Fibroblast of skin of back (primary cell): Measurements from ENCODE around the gene DISC1.
"Not testable (repeated sequence)": the region's sequence is repeated elsewhere in the genome, so short reads cannot be mapped to it uniquely, and the experiment has no call there.

Source experiments
- DNase-seq: peaks from one replicate; pipeline ENCODE4 v3.0.0-alpha.2; 2013

The DISC1 gene

GRCh38 chr1:231966983-231967382 lies 340.4 kb downstream of the DISC1 start:
- no peak for DNase-seq

DNA sequence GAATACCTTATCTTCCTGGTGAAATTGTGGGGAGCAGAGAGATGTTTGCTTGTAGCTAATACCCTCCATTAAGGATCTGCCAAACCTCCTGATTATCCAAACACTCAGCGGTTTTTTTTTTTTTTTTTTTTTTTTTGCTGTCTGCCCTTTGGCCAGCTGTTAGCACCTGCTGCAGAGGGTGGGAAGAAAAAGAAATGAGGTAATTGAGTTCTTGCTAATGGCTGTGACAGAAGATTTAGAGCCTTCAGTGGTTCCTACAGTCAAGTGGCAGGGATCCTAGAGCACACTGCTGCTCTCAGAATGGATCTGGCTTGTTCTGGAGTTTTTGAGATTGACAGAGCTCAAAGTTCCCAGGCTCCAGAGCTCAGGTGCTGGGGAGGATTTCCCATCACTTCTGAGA lies 342.5 kb downstream of the DISC1 start:
- DNase-seq: no peak

DNA sequence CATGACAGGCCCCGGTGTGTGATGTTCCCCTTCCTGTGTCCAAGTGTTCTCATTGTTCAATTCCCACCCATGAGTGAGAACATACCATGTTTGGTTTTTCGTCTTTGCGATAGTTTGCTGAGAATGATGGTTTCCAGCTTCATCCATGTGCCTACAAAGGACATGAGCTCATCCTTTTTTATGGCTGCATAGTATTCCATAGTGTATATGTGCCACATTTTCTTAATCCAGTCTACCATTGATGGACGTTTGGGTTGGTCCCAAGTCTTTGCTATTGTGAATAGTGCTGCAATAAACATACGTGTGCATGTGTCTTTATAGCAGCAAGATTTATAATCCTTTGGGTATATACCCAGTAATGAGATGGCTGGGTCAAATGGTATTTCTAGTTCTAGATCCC lies 343.2 kb downstream of the DISC1 start:
- not testable (repeated sequence) for DNase-seq

- DNase-seq: no peak
These were observed 344.1 kb downstream of the DISC1 start for GRCh38 chr1:231970684-231971083.

DNA sequence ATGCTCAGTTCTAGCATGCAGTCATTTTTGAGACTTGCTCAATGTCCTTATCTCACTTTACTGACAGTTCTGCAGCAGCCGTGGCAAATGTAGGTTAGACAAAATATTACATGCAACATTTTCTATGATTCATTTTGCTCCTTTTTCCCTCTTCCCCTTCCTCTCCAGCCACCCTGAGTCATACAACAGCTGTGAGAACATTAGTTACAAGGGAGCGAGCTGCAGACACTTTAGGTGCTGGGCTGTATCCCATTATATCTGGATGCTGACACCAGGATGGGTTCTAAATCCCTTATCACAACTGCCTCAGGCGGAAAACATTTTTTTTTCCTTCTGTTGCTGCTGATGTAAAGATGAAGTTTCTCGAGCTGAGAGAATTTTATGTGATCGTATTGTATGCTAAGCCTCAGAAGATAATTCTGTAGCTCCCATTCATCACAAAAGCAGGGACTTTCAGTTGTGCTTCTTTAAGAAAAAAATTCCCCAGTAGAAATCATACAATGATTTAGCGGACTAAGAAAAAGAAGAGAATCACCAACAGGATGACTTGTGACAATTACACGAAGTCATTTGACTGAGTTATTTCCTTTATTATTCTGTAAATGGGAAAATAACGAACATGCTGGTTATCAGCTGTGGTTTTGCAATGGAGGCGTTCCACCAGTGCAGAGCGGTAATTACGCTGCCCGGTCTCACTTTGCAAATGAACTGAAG lies 345.0 kb downstream of the DISC1 start:
- peak; percentile 82 for DNase-seq

- no peak for DNase-seq
These were observed 345.5 kb downstream of the DISC1 start for GRCh38 chr1:231972111-231972445.

DNA sequence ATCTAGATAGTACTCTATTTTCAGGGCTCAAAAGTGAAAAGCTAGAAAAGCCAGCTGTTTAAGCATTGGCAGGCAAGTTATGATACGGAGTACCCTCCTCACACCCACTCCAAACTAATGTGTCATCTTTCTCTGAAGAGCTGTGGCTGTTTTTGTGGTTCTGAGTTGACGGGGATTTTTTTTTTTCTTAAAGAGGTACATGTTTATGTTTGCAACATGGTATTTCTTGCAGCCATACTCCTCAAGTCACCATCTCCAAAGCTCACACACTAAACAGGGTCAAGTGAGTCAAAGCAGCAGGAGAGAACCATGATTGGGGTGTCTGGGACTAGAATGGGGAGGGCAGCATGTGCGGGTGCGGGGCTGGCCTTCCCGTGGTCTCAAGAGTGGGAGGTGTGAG lies 347.2 kb downstream of the DISC1 start:
- peak; percentile 53 for DNase-seq

DNA sequence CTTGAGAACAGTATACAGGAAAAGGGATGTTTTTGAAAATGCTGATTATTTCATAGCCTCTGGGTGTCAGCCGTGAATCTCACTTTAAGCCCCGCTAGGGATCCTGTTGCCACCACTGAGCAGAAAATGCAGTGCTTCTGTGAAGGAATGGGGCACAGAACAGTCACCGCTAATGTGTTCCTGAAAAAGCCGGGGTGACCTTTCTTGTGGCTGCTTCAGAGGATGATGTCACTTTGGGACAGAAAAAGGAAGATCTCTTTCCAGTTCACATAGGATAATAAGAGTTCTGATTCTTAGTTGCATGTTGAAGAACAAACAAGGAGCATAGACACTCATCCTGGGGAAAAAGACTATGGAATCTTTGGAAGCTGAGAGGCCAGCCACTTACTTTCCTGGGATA lies 349.6 kb downstream of the DISC1 start:
- no peak for DNase-seq

GRCh38 chr1:231981675-231982074 lies 355.1 kb downstream of the DISC1 start:
- no peak for DNase-seq

DNA sequence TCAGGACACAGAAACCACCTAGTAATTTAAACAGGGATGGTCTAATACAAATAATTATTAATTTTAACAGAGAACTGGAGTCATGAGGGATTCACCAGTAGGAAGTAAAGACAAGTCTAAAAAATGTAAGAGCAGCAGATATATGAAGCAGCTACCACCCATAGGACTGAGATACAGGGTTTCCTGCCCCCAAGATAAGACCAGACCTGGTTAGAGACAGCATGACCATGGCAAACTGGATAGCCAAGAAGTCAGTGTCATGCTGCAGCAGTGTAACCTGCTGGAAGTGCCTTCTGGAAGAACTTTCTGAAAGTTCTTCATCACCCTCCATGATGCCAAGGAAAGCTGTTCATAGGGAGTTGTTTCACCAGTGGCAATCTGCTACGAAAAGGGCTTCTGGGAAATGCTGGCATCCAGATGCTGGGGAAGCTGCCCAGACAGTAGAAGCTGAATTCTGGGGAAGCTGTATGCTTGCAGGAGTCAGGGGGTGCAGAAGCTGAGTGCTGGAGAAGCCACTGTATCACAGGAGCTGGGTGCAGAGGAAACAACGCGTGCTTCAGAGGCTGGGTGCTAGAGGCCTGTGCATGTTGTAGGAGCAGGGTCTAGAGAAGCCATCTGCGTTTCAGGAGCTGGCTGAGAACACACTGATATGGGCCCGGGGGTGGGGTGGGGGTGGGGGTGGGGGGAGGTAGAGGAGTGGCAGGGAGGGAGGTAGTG lies 356.4 kb downstream of the DISC1 start:
- DNase-seq: no peak

- no peak for DNase-seq
These were observed 357.1 kb downstream of the DISC1 start for GRCh38 chr1:231983588-231984193.

- peak; percentile 86 for DNase-seq
These were observed 358.9 kb downstream of the DISC1 start for GRCh38 chr1:231985296-231986023.

DNA sequence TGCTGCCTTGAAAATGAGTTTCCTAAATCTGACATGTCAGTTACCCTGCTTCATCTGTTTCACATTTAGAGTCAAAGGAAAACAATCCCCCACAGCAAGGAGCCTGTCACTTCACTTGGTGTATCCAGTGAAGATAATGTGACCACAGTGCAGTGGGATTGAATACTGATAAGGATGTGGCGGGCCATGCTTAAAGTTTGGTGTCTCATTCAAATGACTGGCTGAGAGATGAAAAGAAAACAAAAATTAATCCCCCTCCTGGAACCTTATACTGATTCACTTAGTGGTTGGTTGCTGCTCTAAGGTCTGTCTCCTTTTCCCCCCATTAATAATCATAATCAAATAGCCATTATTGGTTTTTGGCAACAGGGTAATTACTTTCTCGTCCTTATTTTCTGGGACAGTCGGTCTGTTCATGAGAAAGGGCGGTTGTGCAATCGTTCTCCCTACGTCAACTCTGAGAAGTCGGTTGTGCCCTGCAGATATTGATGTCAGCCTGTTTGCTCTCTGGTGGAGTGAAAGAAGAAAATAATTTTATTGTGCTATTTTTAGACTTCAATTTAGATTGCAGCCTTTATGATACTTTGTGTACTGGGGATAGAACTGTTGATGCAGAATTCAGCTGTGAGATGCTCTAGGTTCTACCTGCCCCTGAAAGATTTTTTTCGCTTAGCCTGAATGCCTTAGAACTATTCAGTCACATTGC lies 360.2 kb downstream of the DISC1 start:
- peak; percentile 68 for DNase-seq

DNA sequence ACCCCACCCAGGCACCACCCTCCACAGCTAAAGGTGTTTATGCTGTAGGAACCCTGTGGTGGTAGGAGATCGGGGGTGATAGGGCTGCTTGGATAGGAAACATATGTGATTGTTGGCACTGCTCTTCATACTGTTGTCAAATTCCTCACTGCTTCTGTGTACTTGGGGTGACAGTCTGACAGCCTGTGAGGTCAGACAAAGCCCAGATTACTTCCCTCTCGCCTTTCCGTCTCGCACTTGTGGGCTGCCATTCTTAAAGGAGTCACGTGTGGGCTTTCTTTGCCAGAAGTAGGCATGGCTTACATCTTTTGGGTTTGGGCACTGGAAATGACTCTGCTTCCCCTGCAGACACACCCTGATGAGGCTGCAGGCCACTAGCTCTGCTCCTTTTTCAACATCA lies 363.8 kb downstream of the DISC1 start:
- peak; percentile 27 for DNase-seq

- DNase-seq: no peak
These were observed 364.6 kb downstream of the DISC1 start for GRCh38 chr1:231991231-231991630.

DNA sequence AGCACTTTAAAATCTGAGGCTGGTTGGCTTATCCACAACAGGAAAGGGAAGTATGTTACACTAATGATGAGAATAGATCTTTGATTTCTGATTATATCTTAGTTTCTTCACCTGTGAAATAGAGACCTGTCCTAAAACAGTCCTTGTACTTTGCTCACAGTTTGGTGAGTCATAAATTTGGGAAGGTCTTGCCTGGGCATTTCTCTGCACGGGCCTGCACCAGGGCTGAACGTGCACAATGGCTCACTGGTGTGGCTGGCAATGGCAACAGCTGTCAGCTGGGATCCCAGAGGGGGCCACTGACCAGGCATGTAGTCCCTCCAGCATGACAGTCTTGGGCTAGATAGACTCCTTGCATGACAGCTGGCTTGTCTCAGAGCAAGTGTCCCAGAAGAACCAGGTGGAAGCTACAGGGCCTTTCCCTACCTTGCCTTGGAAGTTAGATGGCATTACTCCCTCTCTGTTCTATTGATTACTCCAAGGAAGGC lies 367.4 kb downstream of the DISC1 start:
- no peak for DNase-seq

DNA sequence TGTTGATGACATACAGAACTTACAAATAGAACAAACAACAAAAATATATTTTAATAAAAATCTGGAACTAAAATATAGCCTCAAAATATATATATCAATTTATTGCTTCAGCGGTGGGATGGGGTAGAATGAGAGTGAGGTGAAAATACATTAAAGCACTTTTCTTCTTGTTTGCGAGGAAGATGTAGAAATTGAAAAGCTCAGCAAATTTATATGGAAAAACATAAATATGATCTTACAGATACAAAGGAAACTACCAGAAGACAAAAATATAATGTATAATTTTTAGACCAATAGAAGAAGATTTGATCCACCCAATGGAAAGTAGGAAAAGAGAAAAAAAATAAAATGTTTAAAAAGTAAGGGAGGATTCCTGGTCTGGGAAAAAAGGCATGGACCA lies 372.2 kb downstream of the DISC1 start:
- DNase-seq: no peak

DNA sequence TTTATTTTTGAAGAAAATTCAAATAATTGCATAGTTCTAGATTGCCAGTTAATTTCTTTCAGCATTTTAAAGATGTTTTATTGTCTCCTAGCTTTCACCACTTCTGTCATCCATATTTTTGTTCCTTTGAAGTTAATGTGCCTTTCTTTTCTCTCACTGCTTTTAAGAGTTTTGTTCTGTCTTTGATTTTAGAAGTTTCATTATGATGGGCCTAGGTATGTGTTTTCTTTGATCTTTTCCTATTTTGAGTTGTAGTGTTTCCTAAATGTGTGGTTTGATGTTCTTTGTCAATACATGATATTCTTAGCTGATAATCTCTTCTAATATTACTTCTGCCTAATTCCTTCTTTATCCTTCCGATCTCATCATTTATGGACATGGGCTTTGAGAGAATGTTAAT lies 378.7 kb downstream of the DISC1 start:
- DNase-seq: no peak

DNA sequence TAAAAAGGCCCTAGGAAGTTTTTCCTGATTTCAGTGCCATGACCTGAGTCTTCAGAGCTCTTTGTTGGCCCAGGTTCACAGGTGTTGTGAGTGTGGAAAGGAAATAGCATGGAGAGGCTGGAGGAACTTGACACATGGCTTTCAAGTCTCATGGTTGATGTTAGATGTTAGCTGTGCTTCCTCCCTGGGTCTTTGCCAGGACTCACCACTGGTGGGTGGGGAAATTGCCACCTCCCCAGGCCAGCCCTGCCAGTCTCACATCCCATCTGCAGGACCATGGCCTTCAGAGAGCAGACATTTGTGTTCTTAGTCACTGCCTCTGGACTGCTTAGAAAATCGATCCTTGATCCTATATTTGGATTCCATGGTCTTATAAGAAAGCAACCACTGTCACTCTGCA lies 383.2 kb downstream of the DISC1 start:
- no peak for DNase-seq

DNA sequence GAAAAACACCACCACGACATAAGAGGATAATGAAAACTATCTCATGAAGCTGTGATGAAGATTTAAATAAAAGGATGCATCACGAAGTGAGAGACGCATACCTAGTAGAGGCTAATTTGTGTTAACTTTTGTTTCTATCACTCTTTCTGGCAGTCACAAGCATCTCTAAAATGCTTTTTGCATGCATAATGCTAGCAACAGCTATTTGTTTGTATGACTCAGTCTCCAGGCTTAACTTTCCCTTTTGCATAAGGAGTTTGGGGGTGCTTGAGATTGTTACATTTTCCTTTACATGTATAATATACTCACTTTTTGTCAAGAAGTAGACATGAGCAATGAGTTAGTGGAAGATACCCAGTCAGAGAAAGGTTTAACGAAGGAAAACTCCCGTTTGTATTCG lies 385.4 kb downstream of the DISC1 start:
- peak; percentile 39 for DNase-seq

GRCh38 chr1:232012773-232013386 lies 386.3 kb downstream of the DISC1 start:
- DNase-seq: peak; percentile 49

GRCh38 chr1:232014941-232015340 lies 388.4 kb downstream of the DISC1 start:
- no peak for DNase-seq
